ENCODE results near the gene NTHL1. TPM values are rescaled to one million over a fixed set of nuclear protein-coding genes. Genes with fewer than 3 reads are reported as not detected.

NTHL1 gene
- total RNA-seq, 1 experiment from 2014 or later: 52.0 TPM

- no peak overlapping the region for H2AFZ ChIP-seq (ENCODE audit: low read length)
- no peak overlapping the region for H3K27ac ChIP-seq (ENCODE audit: insufficient read length, low read depth, low read length)
- H3K36me3 Mint-ChIP-seq (ENCODE audit: insufficient read depth in 1 of 3, low read depth in 3 of 3): peaks cover 18 to 48% (median 44%) of the 10 kb centered on the region in 3 experiments
- H4K8ac ChIP-seq (replicated peaks; ENCODE audit: insufficient read length, low read depth, low read length): no peak overlapping the region
- WGBS (ENCODE audit: extremely low coverage, insufficient read length, low lambda C conversion rate): no CpG with 5 or more reads among the region's 26 CpGs
- H3K14ac ChIP-seq (ENCODE audit: insufficient read depth, low read length): no peak overlapping the region
- no peak overlapping the region for H3K56ac ChIP-seq (ENCODE audit: insufficient read length, low read depth, low read length)
- no peak overlapping the region for H2BK5ac ChIP-seq (ENCODE audit: insufficient read length, low read length)
- no peaks in the 10 kb centered on the region for H3K27me3 ChIP-seq (ENCODE audit: insufficient read depth, low read length)
- H3T11ph ChIP-seq (ENCODE audit: low read length): no peak overlapping the region
- H2BK20ac ChIP-seq (ENCODE audit: low read depth, low read length, poor library complexity, severe bottlenecking): no peak overlapping the region
- H4K20me1 ChIP-seq (ENCODE audit: control insufficient read depth, insufficient read depth, insufficient read length): no peaks in the 10 kb centered on the region
- no peaks in the 10 kb centered on the region for H3K9me3 Mint-ChIP-seq
- H3K23ac ChIP-seq (ENCODE audit: insufficient read length, low read depth, low read length): no peak overlapping the region
- no peaks in the 10 kb centered on the region for H3K4me1 Mint-ChIP-seq
- H2BK15ac ChIP-seq (ENCODE audit: low read depth, low read length): no peak overlapping the region
- H4K5ac ChIP-seq (ENCODE audit: insufficient read length, low read depth, low read length): no peak overlapping the region
- H3K79me1 ChIP-seq (ENCODE audit: insufficient read depth, low read depth, low read length, poor library complexity, severe bottlenecking): no peaks in the 10 kb centered on the region
- H2BK12ac ChIP-seq (ENCODE audit: insufficient read length, low read depth, low read length): no peak overlapping the region
- DNase-seq: no peak
- peaks cover 7% of the 10 kb centered on the region; the same call in 1 of the 2 replicates for H3K27me3 Mint-ChIP-seq (ENCODE audit: low read depth)
- no peak overlapping the region for H3K9ac ChIP-seq (ENCODE audit: extremely low read depth, insufficient read length, low read length)
- H3K4ac ChIP-seq (ENCODE audit: low read depth, low read length): no peak overlapping the region
- no peaks in the 10 kb centered on the region for H3K79me2 ChIP-seq (ENCODE audit: insufficient read depth, low read length)
- no peaks in the 10 kb centered on the region for H3K9me3 ChIP-seq (ENCODE audit: control insufficient read depth, low read depth, low read length)
- no peak overlapping the region for H3K18ac ChIP-seq (ENCODE audit: insufficient read length, low read depth, low read length)
- H3K4me1 ChIP-seq (ENCODE audit: insufficient read depth, low read length): no peaks in the 10 kb centered on the region
- peak overlapping the region in 1 of 3 experiments; percentile 15; a peak in 1 of 7 replicates for H3K27ac Mint-ChIP-seq
- H4K91ac ChIP-seq (ENCODE audit: insufficient read length, low read depth, low read length): no peak overlapping the region
- no peak overlapping the region for H2AK5ac ChIP-seq (ENCODE audit: insufficient read length, low read length)
- H2BK120ac ChIP-seq (ENCODE audit: low read depth, low read length, poor library complexity, severe bottlenecking): no peak overlapping the region
- no peak overlapping the region for H3K4me2 ChIP-seq (ENCODE audit: insufficient read depth, insufficient read length, low read length)
- no peaks in the 10 kb centered on the region for H3K23me2 ChIP-seq (ENCODE audit: insufficient read length, low read depth, low read length, poor library complexity, severe bottlenecking)
- TF ChIP-seq CTCF (conservative IDR thresholded peaks at IDR 0.05): no peak
- no peak overlapping the region for H3K4me3 Mint-ChIP-seq
Observed at GRCh38 chr16:1997494-1998359, 49.9 kb downstream of the NTHL1 start.
